Stimulated activated CD8-positive, alpha-beta memory T cell treated with anti-CD3 and anti-CD28 coated beads, Interleukin-7, amount 100 ng/mL, for 4 hours (primary cell): ENCODE measurements around the gene CDKN2D.
"Not testable (repeated sequence)": the region's sequence is repeated elsewhere in the genome, so short reads cannot be mapped to it uniquely, and the experiment has no call there.

Experiments used
- DNase-seq, 2 donors: peaks; one replicate each; pipeline ENCODE4 v3.0.0-alpha.2; 2020; ENCODE audit warnings: low read depth in 2 of 2

CDKN2D gene

DNA sequence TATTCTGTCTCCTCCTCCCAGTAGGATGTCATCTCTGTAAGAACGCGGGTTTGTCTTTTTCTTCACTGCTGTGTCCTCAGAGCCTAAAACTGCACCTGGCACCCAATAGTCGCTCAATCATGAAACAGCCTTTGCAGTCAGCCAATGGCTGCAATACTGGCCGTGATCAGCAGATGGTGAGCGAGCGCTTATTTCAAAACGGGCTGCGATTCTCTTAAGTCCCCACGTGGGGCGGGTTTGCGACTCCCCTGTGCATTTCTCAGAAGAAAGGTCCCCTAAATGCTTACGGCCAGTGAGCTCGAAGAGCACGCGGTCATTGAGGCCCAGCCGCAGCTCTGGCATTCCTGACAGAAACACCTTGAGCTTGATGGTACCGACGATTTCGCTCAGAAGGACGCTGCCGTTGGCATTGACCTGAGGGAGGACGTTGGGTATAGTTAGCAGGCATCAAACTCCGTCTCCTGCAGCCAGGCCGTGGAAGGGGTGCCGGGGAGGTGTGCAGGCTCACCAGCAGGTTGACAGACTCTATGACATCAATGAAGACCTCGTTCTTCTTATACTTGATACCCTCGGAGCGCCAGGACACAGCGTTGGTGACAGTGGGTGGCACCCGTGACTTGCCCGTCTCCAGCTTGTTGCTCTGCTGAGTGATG is 12.3 kb upstream of the CDKN2D start:
- DNase-seq, result peak; percentile 77 to 83

DNA sequence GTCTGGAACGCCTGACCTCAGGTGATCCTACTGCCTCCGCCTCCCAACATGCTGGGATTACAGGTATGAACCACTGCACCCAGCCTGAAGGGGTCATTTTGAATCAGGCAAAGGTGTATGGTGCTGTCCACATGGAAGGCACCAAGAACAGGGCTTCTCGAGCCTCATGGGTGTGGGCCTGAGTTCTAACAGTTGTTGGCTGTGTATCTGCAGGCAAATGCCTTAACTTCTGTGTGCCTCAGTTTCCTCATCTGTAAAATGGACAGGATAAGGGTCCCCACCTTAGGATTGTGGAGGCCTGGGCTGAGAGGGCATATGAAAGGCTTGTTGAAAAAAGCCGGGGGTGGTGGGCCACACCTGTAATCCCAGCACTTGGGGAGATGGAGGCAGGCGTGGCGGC is 9.2 kb upstream of the CDKN2D start:
- DNase-seq, result no peak

DNA sequence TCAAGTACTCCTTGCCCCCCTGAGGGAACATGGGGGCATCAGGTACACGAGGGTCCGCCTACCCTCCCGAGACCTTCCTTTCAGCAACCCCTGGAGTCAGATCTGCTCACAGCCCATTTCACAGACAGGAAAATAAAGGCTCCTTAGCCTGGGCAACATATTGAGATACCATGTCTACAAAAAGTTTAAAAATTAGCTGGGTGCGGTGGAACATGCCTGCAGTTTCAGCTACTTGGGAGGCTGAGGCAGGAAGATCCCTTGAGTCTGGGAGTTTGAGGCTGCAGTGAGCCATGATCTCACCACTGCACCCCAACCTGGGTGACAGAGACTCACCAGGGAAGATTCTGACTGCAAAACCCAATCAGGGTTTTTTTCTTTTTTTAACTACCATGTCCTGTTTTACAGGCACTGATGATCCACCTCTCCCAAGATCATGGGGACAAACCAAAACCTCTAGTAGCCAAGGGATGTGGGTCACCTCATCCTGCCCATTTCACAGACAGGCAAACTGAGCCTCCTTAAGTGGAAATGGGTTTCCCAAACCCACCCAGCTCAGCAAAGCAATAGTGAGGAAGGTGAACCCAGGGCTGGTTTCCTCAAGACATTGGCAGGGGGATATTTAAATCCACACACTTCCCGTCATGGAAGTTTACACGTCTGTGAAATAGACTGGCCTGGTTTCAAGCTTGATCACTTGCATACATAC is 6.4 kb upstream of the CDKN2D start:
- DNase-seq, result no peak

DNA sequence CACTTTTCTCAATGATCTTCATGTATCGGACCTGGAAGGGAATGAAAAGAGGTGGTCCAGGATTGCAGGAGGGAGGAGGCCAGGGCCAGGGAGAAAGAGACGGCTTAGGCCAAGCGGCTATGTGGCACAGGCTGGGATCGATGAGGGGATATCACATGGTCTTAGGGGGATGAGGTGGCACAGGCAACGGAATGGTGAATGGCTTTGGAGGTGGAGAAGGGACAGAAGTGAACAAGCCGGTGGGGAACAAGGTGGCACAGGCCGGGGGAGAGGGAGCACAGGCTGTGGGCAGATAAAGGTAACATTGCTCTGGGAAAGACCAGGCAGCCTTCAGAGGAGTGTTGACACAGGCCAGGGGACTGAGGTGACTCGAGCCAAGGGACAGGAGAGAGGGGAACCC is 5.7 kb upstream of the CDKN2D start:
- DNase-seq, result no peak

DNA sequence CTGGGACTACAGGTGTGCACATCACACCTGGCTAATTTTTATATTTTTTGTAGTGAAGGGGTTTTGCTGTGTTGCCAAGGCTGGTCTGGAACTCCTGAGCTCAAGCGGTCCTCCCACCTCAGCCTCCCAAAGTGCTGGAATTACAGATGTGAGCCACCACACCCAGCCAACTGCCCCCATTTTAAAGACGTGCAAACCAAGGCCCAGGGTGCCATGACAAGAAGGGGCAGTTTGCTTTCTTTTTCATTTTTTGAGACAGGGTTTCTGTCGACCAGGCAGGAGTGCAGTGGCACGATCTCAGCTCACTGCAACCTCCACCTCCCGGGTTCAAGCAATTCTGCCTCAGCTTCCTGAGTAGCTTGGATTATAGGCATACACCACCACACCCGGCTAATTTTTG is 5.0 kb upstream of the CDKN2D start:
- not testable (repeated sequence) for DNase-seq

DNA sequence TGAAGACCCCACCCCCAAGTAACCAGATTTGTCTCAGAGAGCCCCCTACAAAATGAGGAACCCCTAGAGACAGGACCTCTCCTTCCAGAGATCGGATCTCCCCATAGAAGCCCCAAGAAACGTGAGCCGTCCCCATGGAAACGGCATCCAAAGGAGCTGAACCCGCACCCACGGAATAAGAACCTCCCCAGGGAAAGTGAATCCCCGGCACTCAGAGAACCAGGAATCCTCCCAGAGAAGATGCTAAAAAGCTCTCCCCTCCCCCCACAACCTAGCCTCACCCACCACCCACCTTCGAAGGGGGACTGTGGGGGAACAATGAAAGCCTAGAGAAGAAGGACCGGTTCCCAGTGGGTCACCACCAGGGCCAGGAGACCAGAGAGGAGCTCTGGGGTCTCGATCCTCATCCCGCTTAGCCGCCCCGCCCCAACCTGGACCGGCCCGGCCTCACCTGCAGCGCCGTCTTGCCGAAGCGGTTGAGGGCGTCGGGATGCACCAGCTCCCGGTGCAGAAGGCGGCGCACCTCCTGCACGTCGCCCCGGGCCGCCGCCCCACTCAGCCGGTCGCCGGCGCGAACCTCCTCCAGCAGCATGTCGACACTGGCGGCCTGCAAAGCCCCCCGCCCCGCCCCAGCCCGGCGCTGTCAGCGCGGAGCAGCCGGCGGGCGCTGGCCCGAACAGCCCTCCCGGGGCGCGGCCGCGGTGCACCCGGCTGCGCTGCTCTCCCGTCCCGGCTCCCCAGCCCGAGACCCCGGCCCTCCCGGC is 535 bp downstream of the CDKN2D start:
- DNase-seq, result peak in 1 of 2 donors; percentile 15

DNA sequence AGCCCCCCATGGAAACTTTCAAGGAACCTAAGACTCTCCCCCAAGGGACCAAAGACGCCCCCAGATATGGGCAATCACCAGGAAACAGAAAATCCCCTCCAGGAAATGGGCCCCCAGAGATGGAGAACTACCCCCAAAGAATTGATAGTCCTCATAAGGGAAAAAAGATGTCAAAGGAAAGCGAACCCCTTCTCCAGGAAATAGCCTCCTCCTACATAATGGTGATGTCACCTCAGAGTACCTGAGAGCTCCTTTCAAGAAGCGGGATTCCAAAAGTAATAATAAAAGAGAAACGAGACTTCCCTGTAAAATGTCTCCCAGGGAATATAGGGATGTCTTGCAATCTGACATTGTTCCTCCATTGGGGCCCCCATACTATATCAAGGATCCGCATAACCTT is 1.1 kb downstream of the CDKN2D start:
- no peak for DNase-seq

DNA sequence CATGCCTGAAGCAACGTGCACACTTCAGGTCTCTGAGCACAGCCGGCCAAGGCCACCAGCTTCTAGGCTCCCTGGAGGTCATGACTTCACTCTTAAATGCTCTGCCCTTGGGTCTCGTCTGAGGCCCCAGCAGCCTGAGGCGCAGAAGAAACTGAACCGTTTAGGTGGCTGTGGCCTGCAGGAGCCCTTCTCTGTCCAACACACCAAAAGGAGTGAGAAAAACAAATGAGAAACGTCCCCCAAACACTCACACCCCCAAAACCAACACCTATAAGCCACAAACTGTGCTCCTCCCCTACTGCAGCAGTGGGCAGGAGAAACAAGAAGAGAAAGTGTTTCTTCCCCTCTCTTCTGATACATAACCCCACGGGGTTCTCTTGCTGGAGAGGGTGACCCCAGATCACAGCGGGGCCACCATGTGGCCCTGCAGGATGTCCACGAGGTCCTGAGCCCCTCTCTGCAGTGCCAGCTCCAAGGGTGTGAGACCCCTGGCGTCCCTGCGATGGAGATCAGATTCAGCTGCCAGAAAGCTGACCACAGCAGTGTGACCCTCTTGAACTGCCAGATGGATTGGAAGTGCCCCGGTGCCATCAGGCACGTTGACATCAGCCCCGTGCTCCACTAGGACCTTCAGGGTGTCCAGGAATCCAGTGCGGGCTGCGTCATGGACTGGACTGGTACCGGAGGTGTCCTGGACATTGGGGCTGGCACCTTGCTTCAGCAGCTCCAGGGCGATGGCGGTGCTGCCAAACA is 1.9 kb downstream of the CDKN2D start:
- DNase-seq, result peak; percentile 42 to 44

- no peak for DNase-seq
Observed at GRCh38 chr19:10566408-10566657, 2.4 kb downstream of the CDKN2D start.

DNA sequence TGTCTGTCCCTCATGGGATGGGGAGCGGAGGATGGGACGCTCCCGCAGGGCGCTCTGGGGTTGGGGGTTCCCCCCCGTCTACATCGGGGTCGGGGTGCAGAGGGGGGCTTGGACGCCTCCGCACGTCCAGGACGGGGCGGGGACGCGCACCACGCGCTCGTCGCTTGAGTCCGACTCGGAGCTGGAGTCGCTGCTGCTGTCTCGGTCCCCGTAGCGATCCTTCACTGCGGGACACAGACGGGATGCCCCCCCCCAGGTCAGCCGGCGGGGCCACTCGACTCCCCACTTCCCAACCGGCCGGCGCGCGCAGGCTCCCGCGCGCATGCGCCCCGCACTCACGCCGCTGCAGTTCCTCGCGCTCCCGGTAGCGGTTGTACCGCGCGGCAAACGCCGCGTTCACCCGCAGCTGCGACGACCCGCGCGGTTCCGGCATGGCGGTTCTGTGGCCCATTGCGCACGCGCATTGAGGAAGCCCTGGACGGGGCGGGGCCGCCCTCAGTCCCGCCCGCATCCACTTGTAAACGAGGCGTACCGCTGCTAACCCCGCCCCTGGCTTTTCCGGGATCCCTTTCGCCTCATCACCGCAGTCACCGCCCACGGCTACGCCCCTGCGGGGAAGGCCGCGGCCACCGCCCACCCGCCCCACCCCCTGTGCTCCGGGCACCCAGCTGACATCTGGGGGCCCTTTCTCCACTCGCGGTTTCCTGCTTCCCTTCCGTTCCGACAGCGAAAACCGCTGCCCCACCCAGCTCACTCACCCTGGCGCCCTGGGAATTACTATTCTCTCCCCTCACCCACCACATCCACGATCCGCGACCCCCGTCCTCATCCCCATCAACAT is 3.0 kb downstream of the CDKN2D start, which contains the start of gene KRI1:
Gene KRI1, minus strand, starts transcription at position 444 of the 841 bp plus-strand sequence. Its CDS starts 11 bp downstream, at position 433.
- DNase-seq, result peak; percentile 96 to 98

- peak; percentile 40 to 52 for DNase-seq
Observed at GRCh38 chr19:10565028-10565566, 3.7 kb downstream of the CDKN2D start.

DNA sequence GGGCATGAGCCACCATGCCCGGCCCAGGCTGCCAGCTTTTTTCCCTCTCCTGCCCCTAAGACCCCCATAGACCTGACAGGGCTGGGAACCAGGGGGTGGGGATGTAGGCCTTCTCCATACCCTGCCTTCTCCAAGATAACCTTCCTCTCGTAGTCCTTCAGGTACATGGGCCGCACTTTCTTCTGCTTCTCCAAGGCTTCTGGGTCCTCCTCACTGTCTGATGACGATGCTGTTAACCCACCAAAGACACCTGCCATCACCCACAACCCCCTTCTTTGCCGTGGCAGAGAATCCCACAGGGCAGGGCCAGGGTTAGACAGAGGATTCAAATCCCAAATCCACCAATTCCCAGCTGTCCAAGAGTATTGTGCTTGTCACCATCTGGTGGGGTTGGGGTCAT is 6.2 kb downstream of the CDKN2D start:
- DNase-seq, result no peak

GRCh38 chr19:10560154-10560553 is 8.6 kb downstream of the CDKN2D start:
- DNase-seq, result no peak

GRCh38 chr19:10557603-10558197 is 11.1 kb downstream of the CDKN2D start:
- DNase-seq, result no peak

GRCh38 chr19:10555610-10555973 is 13.2 kb downstream of the CDKN2D start:
- DNase-seq, result no peak

DNA sequence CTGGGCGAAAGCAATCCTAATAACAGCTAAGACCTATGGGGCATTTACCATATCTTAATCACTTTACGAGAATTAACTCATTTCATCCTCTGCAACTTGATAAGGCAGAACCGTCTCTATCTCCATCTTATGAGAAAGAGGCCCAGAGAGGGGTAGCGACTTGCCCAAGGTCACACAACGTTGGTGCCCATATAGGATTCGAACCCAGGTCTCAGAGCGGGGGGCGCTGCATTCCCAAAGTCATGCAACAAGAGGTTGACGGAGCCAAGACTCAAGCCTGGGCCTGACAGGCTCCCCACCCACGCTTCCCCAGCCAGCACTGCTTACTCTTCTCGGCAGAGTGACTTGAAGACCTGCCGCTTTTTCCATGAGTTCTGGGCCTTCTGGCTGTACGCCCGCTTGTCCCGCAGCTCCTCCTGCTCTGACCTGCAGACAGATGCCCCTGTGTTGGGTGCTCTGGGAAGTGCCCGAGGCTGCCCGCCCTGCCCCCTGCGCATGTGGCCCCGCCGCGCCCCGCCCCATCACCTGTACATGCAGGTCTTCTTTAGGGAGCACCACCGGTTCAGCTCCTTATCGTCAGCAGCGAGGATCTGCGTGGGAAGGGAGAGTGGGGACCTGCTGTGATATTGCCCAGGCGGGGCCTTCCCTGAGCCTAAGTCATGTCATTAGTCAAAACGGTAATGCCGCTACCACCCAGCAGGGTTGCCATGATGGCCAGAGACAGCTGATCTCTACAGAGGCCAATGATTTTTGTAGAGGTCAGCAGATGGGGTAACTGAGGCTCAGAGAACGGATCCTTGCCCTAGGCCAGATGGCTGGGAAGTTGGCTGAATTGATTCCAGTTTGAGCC is 13.8 kb downstream of the CDKN2D start:
- no peak for DNase-seq

DNA sequence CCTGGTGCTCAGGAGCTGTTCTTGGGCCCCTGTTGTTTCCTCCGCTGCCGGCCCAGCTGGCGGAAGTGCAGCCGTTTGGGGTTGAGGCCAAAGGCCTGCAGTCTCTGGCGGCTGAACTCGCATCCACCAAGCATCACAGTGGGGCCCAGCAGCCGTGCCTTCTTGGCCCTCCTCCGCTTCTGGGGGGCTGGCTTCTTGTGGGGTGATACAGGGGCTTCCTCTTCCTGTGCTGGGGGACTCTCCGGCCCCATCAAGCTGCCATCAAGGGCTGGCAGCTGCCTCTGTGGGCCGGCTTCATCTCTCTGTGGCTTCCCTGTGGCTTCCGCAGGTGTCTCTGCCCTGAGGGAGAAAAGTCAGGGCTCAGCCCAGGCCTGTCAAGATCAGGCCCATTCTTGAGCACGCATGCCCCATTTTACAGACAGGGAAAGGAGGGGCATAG is 14.8 kb downstream of the CDKN2D start:
- peak; percentile 29 to 53 for DNase-seq

GRCh38 chr19:10553087-10553667 is 15.6 kb downstream of the CDKN2D start:
- no peak for DNase-seq

DNA sequence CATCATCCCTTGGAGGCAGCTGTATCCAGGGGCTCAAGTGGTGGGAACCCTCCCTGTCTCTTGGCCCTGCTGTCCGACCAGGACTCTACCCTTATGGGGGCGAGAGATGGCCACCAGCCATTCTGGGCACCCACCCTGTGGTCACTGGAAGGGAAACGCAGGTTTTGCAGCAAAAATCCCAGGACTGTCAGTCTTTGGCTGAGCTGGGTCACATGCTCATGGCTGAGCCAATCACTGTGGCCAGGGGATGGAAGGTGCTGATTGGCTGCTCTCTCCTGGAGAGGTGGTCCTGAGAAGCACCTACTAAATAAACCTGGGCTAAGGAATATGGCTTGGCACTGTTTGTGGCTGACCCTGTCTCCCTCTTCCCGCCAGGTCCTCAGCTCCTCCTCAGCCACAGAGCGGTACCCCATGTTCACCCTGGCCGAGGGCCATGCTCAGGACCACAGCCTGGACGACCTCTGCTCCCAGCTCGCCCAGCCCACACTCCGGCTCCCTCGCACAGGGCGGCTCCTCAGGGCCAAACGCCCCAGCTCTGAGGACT is 16.2 kb downstream of the CDKN2D start:
- no peak for DNase-seq
